PC-9 (cell line): Measurements from ENCODE around the gene CRP.

ENCODE experiments used
- EZH2 ChIP-seq: fragments of 200-600 bp; sonication (generic); IDR thresholded peaks from 2 replicates; pipeline ENCODE4 v1.8.0; 2017; ENCODE audit warnings: antibody characterized with exemption, low read depth
- TF ChIP-seq, protein P1 (sequence below): fragments of 200-600 bp; sonication (generic); conservative IDR thresholded peaks from 2 replicates; pipeline ENCODE4 v1.6.1; 2017; ENCODE audit warnings: mixed run types, antibody characterized with exemption, mild to moderate bottlenecking, moderate library complexity

DNA sequence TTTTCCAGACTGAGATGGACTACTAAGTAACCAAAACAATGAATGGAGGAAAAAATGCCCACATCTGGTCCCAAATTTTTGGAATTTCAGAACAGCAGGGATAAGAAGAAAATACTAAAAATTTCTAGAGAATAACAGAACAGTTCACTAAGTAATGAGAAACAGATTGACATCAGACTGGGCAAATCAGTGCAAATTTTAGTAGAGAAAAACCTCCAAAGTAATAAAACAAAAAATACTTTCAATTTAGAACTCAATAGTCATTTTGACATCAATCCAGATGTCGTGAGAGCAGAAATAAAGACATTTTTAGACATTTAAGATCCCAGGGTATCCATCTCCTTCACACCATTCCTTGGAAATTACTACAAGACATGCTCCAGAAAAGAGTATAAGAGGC is 39.3 kb downstream of the CRP start:
- TF ChIP-seq, protein P1, sequence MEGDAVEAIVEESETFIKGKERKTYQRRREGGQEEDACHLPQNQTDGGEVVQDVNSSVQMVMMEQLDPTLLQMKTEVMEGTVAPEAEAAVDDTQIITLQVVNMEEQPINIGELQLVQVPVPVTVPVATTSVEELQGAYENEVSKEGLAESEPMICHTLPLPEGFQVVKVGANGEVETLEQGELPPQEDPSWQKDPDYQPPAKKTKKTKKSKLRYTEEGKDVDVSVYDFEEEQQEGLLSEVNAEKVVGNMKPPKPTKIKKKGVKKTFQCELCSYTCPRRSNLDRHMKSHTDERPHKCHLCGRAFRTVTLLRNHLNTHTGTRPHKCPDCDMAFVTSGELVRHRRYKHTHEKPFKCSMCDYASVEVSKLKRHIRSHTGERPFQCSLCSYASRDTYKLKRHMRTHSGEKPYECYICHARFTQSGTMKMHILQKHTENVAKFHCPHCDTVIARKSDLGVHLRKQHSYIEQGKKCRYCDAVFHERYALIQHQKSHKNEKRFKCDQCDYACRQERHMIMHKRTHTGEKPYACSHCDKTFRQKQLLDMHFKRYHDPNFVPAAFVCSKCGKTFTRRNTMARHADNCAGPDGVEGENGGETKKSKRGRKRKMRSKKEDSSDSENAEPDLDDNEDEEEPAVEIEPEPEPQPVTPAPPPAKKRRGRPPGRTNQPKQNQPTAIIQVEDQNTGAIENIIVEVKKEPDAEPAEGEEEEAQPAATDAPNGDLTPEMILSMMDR: no peak
- no peak for TF ChIP-seq EZH2
